ENCODE measurements around the gene SLC6A13. TPM values are rescaled to one million over a fixed set of nuclear protein-coding genes. Genes with fewer than 3 reads are reported as not detected.
A peak's percentile ranks its signal among the peaks of the same experiment; 100 is the strongest.

SLC6A13 gene
- polyA plus RNA-seq, 3 donors = 47.4 to 52.9 (median 50.8) TPM

DNA sequence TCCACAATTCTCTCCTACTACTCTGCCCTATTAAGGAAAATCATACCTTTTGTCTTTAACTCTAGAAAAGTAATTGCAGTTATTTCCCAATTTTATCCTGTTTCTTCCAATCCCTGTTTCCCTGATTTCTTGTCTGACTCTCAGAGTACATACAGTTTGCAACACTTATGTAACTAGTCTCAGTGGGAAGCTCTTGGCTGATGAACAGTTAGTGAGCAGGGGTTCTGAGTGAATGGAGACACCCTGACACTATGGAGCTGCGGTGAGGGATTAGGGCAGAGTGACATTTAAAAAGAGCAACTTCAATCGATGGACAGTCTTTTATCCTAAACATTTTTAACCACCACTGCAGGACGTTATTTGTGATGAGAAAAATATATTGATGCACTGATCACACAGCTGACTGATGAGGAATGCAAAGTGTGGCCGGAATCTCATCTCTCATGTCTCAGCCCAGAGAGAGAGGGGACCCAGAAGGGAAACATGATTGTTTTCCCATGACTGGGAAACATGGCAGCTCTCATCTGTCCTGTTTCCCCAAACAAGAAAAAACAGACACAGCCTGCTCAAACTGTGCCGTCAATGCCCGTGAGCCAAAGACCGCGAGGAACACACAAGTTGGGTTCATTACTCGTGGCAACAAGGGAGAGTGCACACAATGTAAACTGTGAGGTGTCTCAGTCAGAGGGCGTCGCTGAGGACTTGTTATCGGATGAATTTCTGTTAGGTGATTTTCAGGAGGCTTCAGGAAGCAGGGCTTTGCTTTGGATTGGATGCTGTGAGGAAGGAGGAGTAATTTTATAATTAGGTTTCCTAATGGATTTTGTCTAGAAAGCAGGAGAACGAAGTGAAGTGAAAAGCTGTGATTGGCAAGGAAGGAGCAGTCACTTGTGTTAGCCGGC lies 5.2 kb upstream of the SLC6A13 start:
- DNase-seq (ENCODE audit: low read depth in 3 of 3, low spot score in 2 of 3) = no peak

DNA sequence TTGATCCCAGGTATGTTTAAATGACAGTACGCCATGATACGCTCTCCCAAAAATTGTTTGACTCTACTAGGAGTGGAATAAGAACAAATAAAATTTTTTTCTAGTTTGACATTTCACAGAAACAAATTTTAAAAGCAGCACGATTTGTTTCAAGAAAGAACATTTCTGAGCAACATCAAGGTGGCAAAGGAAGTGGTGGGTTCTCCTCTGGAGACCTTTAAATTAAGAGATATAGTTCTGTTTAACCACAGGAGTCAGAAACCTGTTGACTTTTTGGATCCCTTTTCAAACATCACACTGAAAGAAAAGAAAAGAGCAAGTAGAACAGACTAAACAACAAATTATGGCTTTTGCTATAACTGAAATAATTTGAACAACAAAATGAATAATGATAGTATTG lies 2.5 kb upstream of the SLC6A13 start:
- no peak for DNase-seq (ENCODE audit: low read depth in 3 of 3, low spot score in 2 of 3)

DNA sequence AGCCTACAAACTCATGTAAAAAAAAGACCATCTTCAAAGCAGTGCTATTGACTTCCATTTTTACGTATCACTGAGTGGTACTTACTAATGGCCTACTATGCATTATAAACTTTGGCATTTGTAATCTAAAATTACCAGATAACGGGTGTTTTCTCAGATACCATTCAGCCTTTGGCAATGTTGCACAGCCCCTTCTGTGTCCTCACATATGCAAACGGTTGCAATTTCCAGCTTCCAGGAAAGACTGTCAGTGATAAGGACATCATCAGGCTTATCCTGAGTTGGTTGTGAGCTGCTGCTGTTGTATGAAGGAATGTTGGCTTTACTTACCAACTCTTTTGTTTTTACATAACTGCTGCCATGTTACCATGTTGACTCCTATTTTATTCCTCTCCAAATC lies 1.6 kb upstream of the SLC6A13 start:
- DNase-seq (ENCODE audit: low read depth in 3 of 3, low spot score in 2 of 3) = no peak

DNA sequence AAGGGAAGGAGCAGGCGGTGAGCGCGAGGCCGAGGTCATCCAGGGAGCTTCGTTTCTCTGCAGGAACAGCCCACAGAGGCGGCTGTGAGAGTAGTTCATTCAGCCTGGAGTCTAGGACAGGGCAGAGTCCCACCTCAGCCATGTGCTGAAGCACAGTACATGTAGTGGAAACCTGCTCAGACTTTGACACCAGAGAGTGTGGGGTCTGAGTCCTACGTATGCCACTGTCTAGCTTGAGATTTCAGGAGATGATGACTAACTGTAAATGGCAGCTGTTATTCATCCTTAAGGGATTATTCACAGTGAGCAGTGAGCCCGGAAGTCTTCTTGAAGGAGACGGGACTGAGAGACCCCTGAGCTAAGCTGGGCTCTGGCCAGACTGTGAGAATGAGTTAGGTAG lies 938 bp upstream of the SLC6A13 start:
- no peak for DNase-seq (ENCODE audit: low read depth in 3 of 3, low spot score in 2 of 3)

DNA sequence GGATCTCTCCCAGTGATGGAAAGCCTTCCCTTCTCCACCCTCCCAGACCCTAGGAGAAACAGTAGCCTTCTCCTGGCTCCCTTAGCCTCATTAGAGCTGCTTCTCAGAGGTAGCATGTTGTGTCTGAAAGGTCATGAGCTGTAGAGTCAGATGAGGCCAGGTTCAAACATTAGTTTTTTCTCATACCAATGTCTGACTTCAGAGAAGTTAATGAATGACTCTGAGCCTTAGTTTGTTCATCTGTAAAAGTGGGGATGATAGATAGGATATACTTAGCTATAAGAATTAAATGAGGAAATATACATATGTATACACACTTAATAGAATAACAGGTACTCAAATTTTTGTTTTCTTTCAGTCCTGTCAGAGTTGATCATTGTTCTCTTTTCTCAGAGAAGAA lies 523 bp downstream of the SLC6A13 start:
- DNase-seq (ENCODE audit: low read depth in 3 of 3, low spot score in 2 of 3) = no peak

DNA sequence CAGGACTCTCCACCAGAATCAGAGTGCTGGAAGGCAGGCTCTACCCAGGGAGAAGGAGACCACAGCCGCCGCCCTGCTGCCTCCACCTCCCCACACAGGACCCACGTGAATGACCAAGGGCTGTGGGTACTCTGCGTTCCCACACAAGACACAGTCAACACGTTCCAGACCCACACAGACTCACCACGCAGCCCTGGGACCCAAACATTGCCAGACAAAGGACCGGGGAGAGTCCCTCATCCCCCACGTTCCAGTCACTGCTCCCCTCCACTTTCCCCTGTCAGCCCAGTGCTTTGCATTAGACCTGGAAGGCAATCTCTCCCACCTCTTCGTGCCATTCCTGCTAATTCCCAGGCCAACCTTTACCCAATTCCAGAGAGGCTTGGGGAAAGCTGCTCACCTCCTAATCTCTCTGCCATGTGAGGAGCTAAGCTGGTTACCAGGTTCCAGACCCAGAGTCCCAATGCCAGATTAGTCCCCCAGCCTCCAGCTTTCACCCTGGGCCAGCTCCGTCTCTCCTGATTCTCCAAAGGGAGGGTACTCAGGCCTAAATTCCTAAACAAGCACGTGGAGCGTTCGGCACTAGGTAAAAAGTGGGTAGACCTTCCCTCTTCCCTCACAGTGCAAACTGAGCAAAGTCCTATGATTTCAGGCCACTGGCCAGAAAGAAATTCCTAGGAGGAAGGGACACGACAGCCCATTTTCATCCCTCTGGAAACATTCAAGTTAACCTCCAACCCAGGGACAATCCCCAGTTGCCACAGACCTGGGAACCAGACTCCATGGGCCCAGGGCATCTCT lies 4.9 kb downstream of the SLC6A13 start:
- no peak for DNase-seq (ENCODE audit: low read depth in 3 of 3, low spot score in 2 of 3)

DNA sequence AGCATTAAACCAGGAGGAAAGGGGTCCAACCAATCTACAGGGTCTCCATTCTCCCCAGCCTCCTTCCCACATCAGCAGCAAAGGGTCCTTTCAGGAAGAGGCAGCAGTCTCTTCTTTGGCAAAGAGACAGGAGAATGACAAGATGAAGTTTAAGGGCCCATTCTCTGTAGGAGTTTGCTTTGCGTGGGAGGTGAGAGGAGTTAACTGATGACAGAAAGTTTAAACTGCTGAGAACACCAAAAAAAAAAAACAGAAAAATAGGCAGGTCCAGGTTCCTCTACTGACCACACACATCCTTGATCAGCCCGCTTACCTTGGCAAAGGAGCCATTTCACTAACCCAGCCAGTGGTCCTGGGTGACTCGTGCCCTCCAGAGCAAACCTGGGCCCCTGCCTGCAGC lies 5.7 kb downstream of the SLC6A13 start:
- DNase-seq (ENCODE audit: low read depth in 3 of 3, low spot score in 2 of 3) = no peak

DNA sequence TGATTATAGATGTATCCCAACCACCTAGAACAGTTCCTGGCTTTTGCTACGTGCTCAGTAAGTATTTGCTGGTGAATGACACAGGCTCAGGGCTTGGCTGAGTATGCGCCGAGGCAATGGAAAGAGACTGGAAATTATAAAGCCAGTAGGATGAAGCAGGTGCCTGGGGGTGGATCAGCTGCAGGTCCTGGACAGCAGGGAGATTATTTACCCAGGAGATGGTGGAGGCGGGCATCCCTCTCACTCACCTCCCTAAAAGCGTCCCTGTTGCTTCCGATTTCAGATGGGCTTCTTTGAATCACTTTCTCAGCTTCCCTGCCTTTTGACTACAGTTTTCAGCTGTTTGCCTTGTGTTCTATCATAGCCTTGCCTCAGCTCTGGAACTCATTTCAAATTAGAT lies 6.4 kb downstream of the SLC6A13 start:
- DNase-seq (ENCODE audit: low read depth in 3 of 3, low spot score in 2 of 3) = no peak

DNA sequence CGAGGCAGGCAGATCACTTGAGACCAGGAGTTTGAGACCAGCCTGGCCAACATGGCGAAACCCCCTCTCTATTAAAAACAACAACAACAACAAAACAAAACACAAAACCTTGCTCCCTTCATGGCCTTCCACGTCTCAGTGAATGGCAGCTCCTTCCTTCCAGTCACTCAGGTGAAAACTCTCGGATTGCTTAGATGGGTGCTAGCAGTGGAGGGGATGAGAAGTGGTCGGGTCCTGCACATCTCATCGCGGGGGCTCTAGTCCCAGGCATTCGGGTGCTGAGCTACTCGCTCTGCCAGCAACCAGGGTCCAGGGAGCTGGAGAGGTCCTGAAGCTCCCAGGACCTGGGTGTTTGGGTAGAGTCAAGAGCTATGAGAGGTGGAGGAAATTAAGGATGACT lies 7.7 kb downstream of the SLC6A13 start:
- DNase-seq (ENCODE audit: low read depth in 3 of 3, low spot score in 2 of 3) = no peak

DNA sequence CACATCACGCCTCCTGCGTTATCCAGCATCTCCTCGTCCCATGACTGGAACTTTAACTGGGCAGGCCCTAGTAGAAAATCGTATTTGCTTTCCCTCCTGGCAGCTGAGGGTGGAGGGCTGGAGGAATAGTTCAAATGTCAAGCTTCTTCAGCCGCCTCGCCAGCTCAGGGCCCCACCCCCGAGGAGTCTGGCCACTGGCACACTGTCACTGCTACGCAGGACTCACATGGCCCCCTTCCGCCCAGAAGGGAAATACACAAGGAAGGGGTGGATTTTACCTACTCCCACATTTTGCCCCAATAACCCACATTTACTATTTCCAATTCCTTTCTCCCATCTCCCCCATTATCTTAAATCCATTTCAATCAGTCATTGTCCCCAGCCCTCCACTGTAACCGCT lies 8.6 kb downstream of the SLC6A13 start:
- DNase-seq (ENCODE audit: low read depth in 3 of 3, low spot score in 2 of 3) = no peak

DNA sequence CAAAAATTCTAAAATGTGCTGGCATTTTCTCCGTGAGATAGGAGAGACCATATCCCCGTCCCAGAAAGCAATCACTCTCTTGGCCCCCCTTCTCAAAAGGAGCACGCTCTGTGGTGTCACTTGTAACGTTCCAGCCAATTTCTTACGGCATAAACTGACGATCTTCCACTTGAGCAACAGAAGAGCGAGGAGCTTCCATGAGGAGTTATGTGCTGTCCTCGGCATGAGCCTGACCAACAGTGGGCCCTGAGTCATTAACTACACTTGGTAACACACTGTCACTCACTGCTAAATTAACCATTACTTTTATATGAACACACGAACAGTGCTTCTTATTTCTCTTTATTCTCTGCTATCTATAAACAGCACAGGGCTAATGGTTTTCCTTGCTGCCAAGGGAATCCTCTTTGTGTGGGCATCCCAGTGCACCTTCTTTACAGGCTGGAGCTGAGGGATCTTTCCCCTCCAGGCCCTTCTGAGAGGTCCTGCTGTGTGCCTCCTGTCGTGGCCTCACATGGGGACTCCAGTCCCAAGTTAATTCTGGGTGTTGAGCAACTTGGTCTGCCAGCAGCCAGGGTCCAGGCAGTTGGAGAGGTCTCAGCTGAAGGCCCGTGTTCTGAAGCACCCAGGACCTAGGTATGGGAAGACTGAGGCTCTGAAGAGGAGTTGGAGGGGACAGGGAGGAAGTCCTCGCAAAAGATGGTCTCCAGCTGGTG lies 9.4 kb downstream of the SLC6A13 start:
- no peak for DNase-seq (ENCODE audit: low read depth in 3 of 3, low spot score in 2 of 3)

DNA sequence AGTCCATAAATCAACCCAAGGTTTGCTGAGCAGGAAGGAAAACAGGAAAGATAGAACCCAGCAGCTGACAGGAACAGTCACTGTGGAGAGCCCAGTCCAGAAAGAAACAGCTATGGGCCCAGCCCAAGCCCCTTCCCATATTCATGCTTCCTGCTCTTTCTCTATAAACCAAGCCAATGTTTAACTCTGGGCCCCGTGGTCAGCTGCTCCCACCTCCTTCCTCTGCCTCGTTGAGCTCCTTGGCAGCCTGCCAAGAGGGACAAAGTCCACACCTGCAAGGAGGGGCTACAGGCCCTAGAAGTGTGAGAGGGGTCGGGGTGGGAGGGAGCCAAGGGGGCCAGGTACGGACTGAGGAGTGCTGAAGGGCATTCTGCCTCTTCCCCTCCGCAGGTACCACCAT lies 10.0 kb downstream of the SLC6A13 start:
- peak in 2 of 3 donors; percentile 58 to 65 for DNase-seq (ENCODE audit: low read depth in 3 of 3, low spot score in 2 of 3)

DNA sequence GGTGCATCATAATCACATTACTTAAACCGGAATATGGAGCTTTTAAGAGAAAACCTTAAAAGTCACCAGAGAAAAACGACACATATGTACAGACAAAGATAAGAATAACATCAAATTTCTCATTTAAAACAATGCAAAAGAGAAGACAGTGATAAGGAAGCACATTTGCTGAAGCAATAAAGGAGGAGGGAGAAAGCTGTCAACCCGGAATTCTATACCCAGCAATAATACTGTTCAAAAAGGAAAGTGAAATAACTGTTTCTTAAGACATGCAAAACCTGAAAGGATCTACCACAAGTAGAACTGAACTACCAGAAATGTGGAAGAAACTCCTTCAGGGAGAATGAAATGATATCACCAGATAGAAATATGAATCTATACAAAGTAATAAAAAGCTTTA lies 15.4 kb downstream of the SLC6A13 start:
- no peak for DNase-seq (ENCODE audit: low read depth in 3 of 3, low spot score in 2 of 3)

DNA sequence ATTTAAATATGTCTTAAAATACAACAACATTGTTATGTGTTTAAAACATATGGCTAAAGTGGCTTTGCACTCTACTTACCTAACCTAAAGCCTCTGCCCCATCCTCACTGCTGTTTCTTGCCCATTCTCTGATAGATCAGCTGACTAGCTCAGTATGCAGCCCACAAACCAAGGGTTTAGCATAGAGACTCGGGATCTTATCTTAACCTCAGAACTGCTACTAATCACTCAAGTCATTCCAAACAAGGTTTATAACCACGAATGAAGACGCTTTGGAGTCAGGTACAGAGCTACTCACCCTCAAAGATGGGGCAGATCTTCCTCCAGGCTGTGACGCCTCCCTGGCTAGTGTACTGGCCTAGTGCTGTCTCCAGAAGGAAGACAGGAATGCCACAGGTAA lies 19.3 kb downstream of the SLC6A13 start:
- no peak for DNase-seq (ENCODE audit: low read depth in 3 of 3, low spot score in 2 of 3)

DNA sequence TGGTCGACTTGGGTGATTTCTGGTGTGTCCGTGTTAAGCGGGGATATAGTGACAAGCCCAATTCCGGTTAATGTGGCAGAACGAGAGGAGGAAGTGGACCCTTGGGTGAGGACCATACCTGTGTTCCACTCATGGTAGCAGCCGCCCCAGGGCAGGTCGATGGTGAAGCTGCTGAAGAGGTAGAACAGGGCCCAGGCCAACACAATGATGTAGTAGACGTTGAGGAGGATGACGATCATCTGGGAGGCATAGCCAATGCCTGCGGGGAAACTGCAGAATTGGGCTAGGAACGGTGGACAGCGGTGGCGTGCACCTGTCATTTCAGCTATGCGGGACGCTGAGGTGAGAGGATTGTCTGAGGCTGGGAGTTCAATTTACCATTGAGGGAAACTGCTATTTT lies 20.1 kb downstream of the SLC6A13 start:
- DNase-seq (ENCODE audit: low read depth in 3 of 3, low spot score in 2 of 3) = no peak

DNA sequence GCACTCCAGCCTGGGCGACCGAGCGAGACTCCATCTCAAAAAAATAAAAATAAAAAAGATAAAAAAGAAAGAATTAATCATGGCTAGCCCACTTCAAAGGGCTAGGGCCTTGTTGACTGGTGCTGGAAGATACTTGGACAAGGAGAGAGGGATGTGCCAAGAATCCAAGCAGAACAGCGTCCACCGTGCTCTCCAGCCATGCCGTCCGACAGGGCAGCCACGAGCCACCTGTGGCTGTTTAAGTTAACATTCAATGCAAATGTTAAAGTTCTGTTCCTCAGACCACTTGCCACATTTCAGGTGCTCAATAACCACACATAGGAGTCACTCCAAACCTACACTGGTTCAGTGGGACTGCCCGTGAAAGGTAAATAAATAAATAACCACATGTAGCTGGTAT lies 21.4 kb downstream of the SLC6A13 start:
- DNase-seq (ENCODE audit: low read depth in 3 of 3, low spot score in 2 of 3) = no peak

DNA sequence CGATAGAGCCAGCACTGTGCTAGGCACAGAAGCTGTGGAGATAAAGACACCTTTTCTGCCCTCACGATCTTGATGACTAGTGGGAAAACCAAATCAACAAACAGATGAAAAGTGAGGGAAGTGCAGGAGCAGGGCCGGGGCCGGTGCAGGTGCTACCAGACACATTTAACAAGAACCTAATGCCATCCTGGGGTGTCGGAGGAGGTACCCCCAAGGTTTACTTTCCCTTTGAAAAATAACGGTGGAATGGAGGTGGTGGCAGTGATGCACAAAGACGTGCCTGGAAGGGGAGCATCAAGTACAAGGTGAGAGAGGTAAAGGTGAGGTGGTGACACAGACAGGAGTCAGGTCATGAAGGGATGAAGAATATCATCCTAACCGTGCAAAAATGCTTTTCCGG lies 22.1 kb downstream of the SLC6A13 start:
- DNase-seq (ENCODE audit: low read depth in 3 of 3, low spot score in 2 of 3) = no peak

DNA sequence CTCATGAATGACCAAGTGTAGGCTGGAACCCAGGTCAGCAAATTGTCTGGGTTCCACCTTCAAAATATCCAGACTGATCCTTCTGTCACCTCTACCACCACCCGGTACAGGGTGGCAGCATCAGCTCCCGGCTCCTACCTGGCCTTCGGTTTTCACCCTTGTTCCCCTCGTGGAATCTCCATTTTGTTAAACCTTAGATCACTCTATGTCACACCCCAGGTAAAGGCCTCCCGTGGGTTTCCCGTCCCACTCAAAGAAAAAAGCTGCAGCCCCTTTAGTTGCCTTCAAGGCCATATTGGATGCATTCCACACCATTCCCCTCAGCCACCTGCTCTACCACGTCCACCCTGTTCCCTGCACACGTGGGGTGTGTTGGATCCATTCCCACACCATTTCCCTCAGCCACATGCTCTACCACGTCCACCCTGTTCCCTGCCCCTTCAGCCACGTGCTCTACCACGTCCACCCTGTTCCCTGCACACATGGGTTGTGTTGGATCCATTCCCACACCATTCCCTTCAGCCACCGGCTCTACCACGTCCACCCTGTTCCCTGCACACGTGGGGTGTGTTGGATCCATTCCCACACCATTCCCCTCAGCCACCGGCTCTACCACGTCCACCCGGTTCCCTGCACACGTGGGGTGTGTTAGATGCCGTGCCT lies 23.8 kb downstream of the SLC6A13 start:
- no peak for DNase-seq (ENCODE audit: low read depth in 3 of 3, low spot score in 2 of 3)

DNA sequence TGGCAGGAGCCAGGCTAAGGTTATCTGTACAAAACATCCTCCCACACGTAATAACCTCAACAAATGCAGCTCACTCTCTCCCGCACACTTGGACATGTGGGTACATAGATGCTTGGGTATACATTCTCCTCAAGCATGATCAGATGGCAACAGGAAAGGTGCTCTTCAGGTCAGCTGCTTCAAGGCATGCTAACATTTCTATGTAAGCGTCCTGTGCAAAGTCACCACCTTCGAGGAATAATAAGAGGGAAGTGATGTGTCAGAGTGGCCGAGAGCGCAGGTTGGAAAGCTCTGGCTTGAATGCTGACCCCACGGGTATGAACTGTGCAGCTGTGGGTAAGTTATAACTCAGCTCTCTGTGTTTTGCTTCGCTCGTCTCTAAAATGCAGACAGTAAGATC lies 24.5 kb downstream of the SLC6A13 start:
- DNase-seq (ENCODE audit: low read depth in 3 of 3, low spot score in 2 of 3) = no peak

DNA sequence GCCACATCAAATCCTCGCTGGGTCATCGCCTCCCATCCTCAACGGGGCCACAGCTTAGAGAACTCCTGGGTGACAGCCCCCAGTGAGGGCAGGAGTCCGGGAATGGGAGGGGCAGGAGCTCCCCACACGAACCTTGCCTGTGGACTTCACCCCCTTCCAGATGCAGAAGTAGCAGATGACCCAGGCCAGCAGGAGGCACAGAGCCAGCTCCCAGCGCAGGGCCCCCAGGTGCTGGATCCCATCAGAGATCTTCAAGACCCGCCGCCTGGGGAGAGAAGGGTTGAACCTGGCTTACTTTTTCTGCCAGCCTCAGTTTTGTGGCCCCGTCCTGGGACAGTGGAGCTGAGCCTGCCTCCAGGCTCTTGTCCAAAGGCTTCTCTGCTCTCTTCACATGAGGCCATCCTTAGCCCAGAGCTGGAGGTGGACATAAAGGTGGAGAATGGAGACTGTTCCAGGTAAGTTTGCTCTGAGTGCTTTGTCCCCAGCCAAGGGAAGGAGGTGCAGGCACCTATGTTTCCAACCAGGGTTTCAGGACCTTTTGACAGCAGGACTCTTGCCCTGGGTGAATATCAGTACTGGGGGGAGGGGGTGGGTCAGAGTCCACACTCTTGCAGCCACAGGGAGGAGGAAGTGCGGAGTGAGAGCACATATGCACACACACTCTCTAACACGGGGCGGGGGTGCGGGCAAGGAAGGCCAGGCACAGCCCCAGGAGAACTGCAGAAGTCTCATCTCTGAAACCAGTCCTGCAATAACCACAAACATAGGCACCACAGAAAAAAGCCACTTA lies 25.4 kb downstream of the SLC6A13 start:
- DNase-seq (ENCODE audit: low read depth in 3 of 3, low spot score in 2 of 3) = no peak

Measured in right renal cortex interstitium (tissue), 3 donors.